Erythroblast (primary cell): ENCODE results near the gene ZNF581.

Experiments used
- GATA1 ChIP-seq: IDR thresholded peaks from 2 replicates; pipeline ENCODE4 v1.6.1; 2011; ENCODE audit warnings: low read depth, mild to moderate bottlenecking, control low read depth, low read length, moderate library complexity
- POLR2A ChIP-seq: IDR thresholded peaks from 2 replicates; pipeline ENCODE4 v1.6.1; 2011; ENCODE audit warnings: mild to moderate bottlenecking, low read length

DNA sequence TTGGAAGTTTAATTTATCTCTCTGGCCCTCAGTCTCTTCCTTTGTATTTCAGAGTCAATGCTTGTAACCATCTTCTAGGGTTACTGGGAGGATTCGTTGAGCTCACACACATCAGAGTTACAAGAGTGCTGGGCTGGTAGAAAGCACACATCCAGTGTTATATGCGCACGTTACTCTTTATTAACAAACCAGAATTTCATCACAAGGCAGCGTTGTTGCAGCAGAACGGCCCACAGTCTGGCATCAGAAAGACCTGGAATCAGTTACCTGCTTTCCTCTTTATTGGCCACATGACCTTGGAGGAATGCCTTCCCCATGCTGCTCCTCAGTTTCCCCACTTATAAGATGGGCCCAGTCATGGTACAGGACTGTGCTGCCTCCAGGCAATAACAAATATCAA lies 34.1 kb upstream of the ZNF581 start:
- TF ChIP-seq POLR2A (no peak), GATA1 (no peak)
